ENCODE results near the gene RNASEH1. TPM values are rescaled to one million over a fixed set of nuclear protein-coding genes. Genes with fewer than 3 reads are reported as not detected.

Gene RNASEH1
- total RNA-seq, 1 experiment from 2014 or later, result 42.0 TPM

Other genes starting within 250 kb of the RNASEH1 start
- 56.5 and 61.7 TPM in 2 replicates for gene EIPR1, start 180.5 kb downstream of the RNASEH1 start, total RNA-seq (2014; rRNA removed; shearing (Covaris generic))
- 58.4 and 60.8 TPM in 2 replicates for gene TRAPPC12, start 178.6 kb downstream of the RNASEH1 start, total RNA-seq (2014; rRNA removed; shearing (Covaris generic))
- gene ADI1, start 38.8 kb downstream of the RNASEH1 start, total RNA-seq (2014; rRNA removed; shearing (Covaris generic)), result 27.7 and 28.5 TPM in 2 replicates
- 4,845 and 5,396 TPM in 2 replicates for gene RPS7, start 16.9 kb upstream of the RNASEH1 start, total RNA-seq (2014; rRNA removed; shearing (Covaris generic))
- 0.66 and 1.1 TPM in 2 replicates for gene COLEC11, start 36.8 kb upstream of the RNASEH1 start, total RNA-seq (2014; rRNA removed; shearing (Covaris generic))
- not detected in 2 replicates for gene ALLC, start 99.9 kb upstream of the RNASEH1 start, total RNA-seq (2014; rRNA removed; shearing (Covaris generic))
- not detected in 2 replicates for gene DCDC2C, start 145.2 kb upstream of the RNASEH1 start, total RNA-seq (2014; rRNA removed; shearing (Covaris generic))